HEK293T (cell line): Measurements from ENCODE around the gene FMN2.
"Not testable (repeated sequence)": the region's sequence is repeated elsewhere in the genome, so short reads cannot be mapped to it uniquely, and the experiment has no call there.

Source experiments
- CTCF ChIA-PET: fragments of 350-600 bp; formaldehyde crosslinking; extraction: SDS; loops from one replicate; lab custom pipeline; 2021; ENCODE audit warnings: antibody characterized with exemption, inconsistent platforms; lab: Yijun Ruan, JAX
- POLR2A ChIA-PET: fragments of 350-600 bp; formaldehyde crosslinking; extraction: SDS; loops from one replicate; lab custom pipeline; 2020; ENCODE audit warnings: antibody characterized with exemption, inconsistent platforms; lab: Yijun Ruan, JAX
- DNase-seq: peaks from one replicate; pipeline ENCODE4 v3.0.0; 2012; ENCODE audit warnings: mixed read lengths; ENCODE audit errors: extremely low spot score
- ARNT ChIP-seq: fragments of 450-650 bp; IDR thresholded peaks from 2 replicates; pipeline ENCODE4 v1.6.1; 2017; ENCODE audit warnings: mild to moderate bottlenecking
- BHLHE40 ChIP-seq: fragments of 450-650 bp; IDR thresholded peaks from 2 replicates; pipeline ENCODE4 v1.6.1; 2016; ENCODE audit warnings: mild to moderate bottlenecking, moderate library complexity, borderline replicate concordance
- CTBP1 ChIP-seq: fragments of 450-650 bp; IDR thresholded peaks from 2 replicates; pipeline ENCODE4 v1.6.1; 2016; ENCODE audit warnings: borderline replicate concordance
- ELF4 ChIP-seq: fragments of 450-650 bp; IDR thresholded peaks from 2 replicates; pipeline ENCODE4 v1.6.1; 2017; ENCODE audit warnings: antibody characterized with exemption
- FOXA1 ChIP-seq: fragments of 450-650 bp; IDR thresholded peaks from 2 replicates; pipeline ENCODE4 v1.6.1; 2016; ENCODE audit warnings: mild to moderate bottlenecking
- FOXK2 ChIP-seq: fragments of 450-650 bp; IDR thresholded peaks from 2 replicates; pipeline ENCODE4 v1.6.1; 2016; ENCODE audit warnings: mild to moderate bottlenecking
- FOXM1 ChIP-seq: fragments of 450-650 bp; IDR thresholded peaks from 2 replicates; pipeline ENCODE4 v1.6.1; 2017; ENCODE audit warnings: mild to moderate bottlenecking, borderline replicate concordance
- HDGF ChIP-seq: fragments of 450-650 bp; IDR thresholded peaks from 2 replicates; pipeline ENCODE4 v1.6.1; 2017; ENCODE audit warnings: antibody characterized with exemption, borderline replicate concordance
- L3MBTL2 ChIP-seq: fragments of 450-650 bp; conservative IDR thresholded peaks from 2 replicates; pipeline ENCODE4 v1.6.1; 2016; ENCODE audit warnings: mild to moderate bottlenecking
- LEF1 ChIP-seq: fragments of 450-650 bp; IDR thresholded peaks from 2 replicates; pipeline ENCODE4 v1.6.1; 2017; ENCODE audit warnings: mild to moderate bottlenecking, borderline replicate concordance
- NFRKB ChIP-seq: fragments of 450-650 bp; IDR thresholded peaks from 2 replicates; pipeline ENCODE4 v1.6.1; 2016; ENCODE audit warnings: mild to moderate bottlenecking, moderate library complexity
- PKNOX1 ChIP-seq: fragments of 450-650 bp; IDR thresholded peaks from 2 replicates; pipeline ENCODE4 v1.6.1; 2016
- SP1 ChIP-seq: fragments of 450-650 bp; IDR thresholded peaks from 2 replicates; pipeline ENCODE4 v1.6.1; 2017
- SUZ12 ChIP-seq: fragments of 450-650 bp; IDR thresholded peaks from 2 replicates; pipeline ENCODE4 v1.6.1; 2016; ENCODE audit warnings: mild to moderate bottlenecking
- TARDBP ChIP-seq: fragments of 450-650 bp; IDR thresholded peaks from 2 replicates; pipeline ENCODE4 v1.6.1; 2016
- ZNF384 ChIP-seq: fragments of 450-650 bp; IDR thresholded peaks from 2 replicates; pipeline ENCODE4 v1.6.1; 2016

Gene FMN2

GRCh38 chr1:240314845-240315801, 223.4 kb downstream of the FMN2 start:
- no peak for TF ChIP-seq ELF4
- TF ChIP-seq L3MBTL2, result no peak
- TF ChIP-seq ZNF384, result no peak
- no peak for TF ChIP-seq TARDBP
- no peak for TF ChIP-seq SP1
- no peak for TF ChIP-seq BHLHE40
- TF ChIP-seq FOXK2, result no peak
- no peak for TF ChIP-seq HDGF
- no peak for TF ChIP-seq PKNOX1
- no peak for TF ChIP-seq ARNT
- TF ChIP-seq LEF1, result no peak
- TF ChIP-seq NFRKB, result no peak
- TF ChIP-seq CTBP1, result no peak
- POLR2A ChIA-PET, result no interaction called here
- CTCF ChIA-PET, result no interaction called here
- no peak for DNase-seq

- POLR2A ChIA-PET, result no interaction called here
- TF ChIP-seq HDGF (no peak), FOXA1 (no peak), FOXM1 (no peak), NFRKB (no peak), SP1 (no peak), PKNOX1 (no peak), ARNT (no peak), BHLHE40 (no peak), L3MBTL2 (no peak), ZNF384 (no peak), CTBP1 (no peak), SUZ12 (no peak), FOXK2 (no peak)
- CTCF ChIA-PET, result no interaction called here
- DNase-seq, result no peak
Observed at GRCh38 chr1:240319998-240320397, 228.3 kb downstream of the FMN2 start.

DNA sequence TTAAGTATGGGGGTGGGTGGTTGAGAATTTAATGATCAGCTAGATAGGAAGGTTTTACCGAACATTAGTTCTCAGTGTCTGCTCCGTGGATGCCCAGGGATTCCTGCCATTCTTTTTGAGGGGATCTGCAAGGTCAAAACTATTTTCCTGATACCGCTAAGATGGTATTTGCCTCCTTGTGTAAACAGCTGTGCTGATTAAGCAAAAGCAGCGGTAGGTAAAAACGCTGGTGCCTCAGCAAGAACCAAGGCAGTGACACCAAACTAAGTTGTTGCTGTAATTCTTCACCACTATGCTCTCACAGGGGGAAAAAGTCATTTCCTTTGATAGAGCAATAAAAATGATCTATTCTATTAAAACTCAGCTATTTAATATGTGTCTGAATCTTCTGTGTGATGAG, 229.0 kb downstream of the FMN2 start:
- DNase-seq, result no peak
- TF ChIP-seq ELF4, result no peak
- CTCF ChIA-PET, result no interaction called here
- POLR2A ChIA-PET, result no interaction called here

DNA sequence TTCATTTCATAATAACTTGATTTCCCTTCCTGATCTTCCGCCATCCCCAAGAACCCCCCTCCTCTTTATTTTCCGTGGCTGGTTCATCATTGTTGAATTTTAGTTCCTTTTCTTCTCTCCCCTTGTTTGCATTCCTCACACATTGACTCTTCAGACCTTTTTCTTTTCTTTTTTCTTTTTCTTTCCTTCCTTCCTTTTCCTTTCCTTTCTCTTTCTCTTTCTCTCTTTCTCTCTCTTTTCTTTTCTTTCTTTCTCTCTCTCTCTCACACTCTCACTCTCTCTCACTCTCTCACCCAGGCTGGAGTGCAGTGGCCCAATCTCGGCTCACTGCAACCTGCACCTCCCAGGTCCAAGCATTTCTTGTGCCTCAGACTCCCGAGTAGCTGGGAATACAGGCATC, 231.3 kb downstream of the FMN2 start:
- POLR2A ChIA-PET, result no interaction called here
- CTCF ChIA-PET, result no interaction called here
- TF ChIP-seq L3MBTL2 (no peak), FOXK2 (no peak), ARNT (no peak)
- DNase-seq, result no peak

GRCh38 chr1:240328382-240328781, 236.7 kb downstream of the FMN2 start:
- POLR2A ChIA-PET, CTCF ChIA-PET, DNase-seq: not testable (repeated sequence)

- ChIA-PET POLR2A (no interaction called here), CTCF (no interaction called here)
- TF ChIP-seq NFRKB (no peak), HDGF (no peak)
- no peak for DNase-seq
Observed at GRCh38 chr1:240329443-240329842, 237.8 kb downstream of the FMN2 start.

GRCh38 chr1:240332672-240333071, 241.0 kb downstream of the FMN2 start:
- DNase-seq, result no peak
- POLR2A ChIA-PET, result no interaction called here
- no peak for TF ChIP-seq NFRKB
- TF ChIP-seq FOXK2, result no peak
- TF ChIP-seq ELF4, result no peak
- TF ChIP-seq FOXM1, result no peak
- no peak for TF ChIP-seq BHLHE40
- TF ChIP-seq TARDBP, result no peak
- TF ChIP-seq L3MBTL2, result no peak
- TF ChIP-seq LEF1, result no peak
- CTCF ChIA-PET, result no interaction called here

GRCh38 chr1:240337781-240338180, 246.1 kb downstream of the FMN2 start:
- peak; percentile 28 for DNase-seq
- ChIA-PET CTCF (no interaction called here), POLR2A (no interaction called here)
- TF ChIP-seq PKNOX1 (peak; percentile 61), L3MBTL2 (no peak)
